Activated naive CD4-positive, alpha-beta T cell treated with anti-CD3 and anti-CD28 coated beads, Interleukin-2, amount 50 U/mL, for 24 hours (primary cell): ENCODE data around the gene NEU2.

Experiments
- H3K27ac Mint-ChIP-seq: one replicate; pipeline ENCODE4 v1.8.0; 2021; ENCODE audit warnings: mild to moderate bottlenecking, mixed read lengths
- H3K27me3 Mint-ChIP-seq: one replicate; pipeline ENCODE4 v1.8.0; 2021; ENCODE audit warnings: mixed read lengths
- H3K36me3 Mint-ChIP-seq: one replicate; pipeline ENCODE4 v1.8.0; 2021; ENCODE audit warnings: mixed read lengths
- H3K4me1 Mint-ChIP-seq: one replicate; pipeline ENCODE4 v1.8.0; 2021; ENCODE audit warnings: mixed read lengths
- H3K4me3 Mint-ChIP-seq: one replicate; pipeline ENCODE4 v1.8.0; 2021; ENCODE audit warnings: mild to moderate bottlenecking, mixed read lengths
- H3K9me3 Mint-ChIP-seq: one replicate; pipeline ENCODE4 v1.8.0; 2021; ENCODE audit warnings: mixed read lengths

NEU2 gene

DNA sequence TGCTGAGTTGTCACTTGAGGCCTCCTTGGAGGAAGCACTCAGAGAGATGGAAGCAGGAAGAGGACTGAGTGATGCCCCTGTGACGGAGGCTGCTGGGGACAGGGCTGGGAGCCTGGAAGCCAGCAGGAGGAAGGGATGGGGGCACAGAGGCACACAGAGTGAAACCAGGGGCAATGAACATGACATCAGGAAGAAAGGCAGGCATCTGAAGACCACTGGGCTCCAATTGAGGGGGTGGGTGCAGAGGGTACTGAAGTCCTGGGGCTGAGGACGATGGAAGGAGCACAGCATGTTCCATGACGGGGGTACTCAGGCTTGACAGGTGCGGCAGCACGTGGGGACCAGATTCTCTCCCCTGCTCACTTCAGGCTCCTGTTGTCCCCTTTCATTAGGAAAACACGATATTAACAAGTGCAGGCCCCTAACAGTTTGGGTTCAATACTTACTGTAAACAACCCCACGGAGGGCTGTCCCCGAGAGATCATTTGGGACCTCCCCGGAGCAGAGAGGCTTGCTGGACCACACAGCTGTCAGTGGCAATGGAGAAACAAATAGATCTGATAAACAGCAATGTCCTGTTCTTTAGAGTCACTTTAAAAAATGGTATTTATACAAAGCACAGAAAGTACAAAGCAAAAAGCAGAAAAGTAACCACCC is 36.4 kb downstream of the NEU2 start:
- H3K27ac Mint-ChIP-seq = peak overlapping the region; percentile 94
- peaks cover 5% of the 10 kb centered on the region for H3K9me3 Mint-ChIP-seq
- H3K4me3 Mint-ChIP-seq = peak overlapping the region; percentile 36
- H3K27me3 Mint-ChIP-seq = no peaks in the 10 kb centered on the region
- H3K36me3 Mint-ChIP-seq = peaks cover 25% of the 10 kb centered on the region
- peaks cover 64% of the 10 kb centered on the region for H3K4me1 Mint-ChIP-seq

DNA sequence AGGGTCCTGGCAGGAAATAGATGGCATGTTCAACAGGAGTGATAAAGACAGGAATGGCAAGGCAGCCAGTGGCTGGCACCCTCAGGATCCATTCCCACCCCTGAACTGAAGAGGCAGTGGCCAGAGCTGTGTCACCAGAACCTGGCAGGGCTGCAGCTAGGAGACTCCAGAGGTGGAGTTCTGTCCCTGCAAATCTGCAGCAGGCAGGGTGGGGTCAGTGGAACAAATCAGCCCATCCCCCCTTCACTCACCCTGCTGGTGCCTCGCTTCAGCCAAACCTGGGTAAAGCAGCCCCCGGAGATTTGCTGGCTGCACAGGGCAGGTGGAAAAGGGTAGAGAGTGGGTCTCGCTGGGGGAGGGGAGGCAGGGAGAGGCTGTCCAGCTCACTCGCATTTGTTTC is 40.4 kb downstream of the NEU2 start:
- peaks cover 34% of the 10 kb centered on the region for H3K4me1 Mint-ChIP-seq
- H3K9me3 Mint-ChIP-seq = peaks cover 5% of the 10 kb centered on the region
- no peaks in the 10 kb centered on the region for H3K27me3 Mint-ChIP-seq
- no peak overlapping the region for H3K4me3 Mint-ChIP-seq
- H3K27ac Mint-ChIP-seq = peak overlapping the region; percentile 65
- peaks cover 19% of the 10 kb centered on the region for H3K36me3 Mint-ChIP-seq

DNA sequence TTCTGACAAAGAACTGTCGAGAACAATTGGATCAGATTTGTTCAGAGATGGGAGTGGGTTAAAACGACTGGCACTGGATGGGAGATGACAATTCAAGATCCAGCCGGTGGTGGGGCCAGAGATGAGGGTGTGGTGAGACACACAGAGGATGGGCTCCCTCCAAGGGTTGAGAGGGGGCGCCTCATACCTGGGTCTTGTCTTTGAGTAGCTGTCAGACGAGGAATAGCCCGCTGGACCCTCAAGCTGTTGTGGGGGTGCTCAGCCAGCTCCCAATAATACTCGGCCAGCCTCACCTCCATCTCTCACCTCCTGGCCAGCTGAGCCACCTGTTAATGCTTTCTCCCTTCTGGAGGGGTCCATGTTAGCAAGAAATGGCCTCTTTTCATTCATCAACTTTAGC is 41.6 kb downstream of the NEU2 start:
- peaks cover 5% of the 10 kb centered on the region for H3K9me3 Mint-ChIP-seq

DNA sequence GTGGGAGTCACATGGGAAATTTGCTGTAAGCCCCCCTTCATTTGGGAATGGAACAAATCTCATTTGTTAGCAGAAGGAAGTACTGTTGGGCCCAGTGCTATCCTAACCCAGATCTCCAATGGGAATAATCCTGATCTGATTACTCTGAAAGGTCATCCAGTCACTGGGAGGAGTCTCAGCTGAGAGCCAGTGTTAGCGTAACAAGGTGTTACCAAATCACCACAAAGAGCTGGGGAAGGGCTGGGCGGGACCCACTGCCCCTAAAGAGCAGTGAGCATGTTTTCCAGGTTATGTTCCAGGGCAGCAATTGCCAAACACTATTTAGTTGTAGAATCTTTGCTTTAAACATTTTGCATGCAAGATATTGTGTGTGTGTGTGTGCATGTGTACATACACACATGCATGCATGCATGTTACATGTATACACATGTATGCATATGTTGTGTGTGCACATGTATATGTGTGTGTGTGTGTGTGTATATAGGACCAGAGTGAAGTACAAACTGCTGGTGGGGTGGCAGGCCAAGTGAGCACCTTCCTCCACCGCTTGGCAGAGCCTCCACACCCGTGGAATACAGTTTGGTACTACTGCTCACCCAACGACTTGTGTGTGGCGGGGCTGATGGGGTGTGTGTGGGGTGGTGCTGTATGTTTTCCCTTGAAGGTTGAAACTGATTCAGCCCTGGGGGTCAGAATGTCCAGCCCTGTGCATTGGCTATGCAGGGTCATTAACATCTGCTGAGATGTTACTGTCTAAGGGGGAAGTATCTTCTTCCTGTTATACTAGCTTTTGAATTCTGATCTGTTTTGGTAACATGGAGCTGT is 42.9 kb downstream of the NEU2 start:
- peaks cover 34% of the 10 kb centered on the region for H3K4me1 Mint-ChIP-seq
- peaks cover 5% of the 10 kb centered on the region for H3K9me3 Mint-ChIP-seq
- no peak overlapping the region for H3K4me3 Mint-ChIP-seq
- H3K27me3 Mint-ChIP-seq = no peaks in the 10 kb centered on the region
- H3K36me3 Mint-ChIP-seq = peaks cover 24% of the 10 kb centered on the region
- no peak overlapping the region for H3K27ac Mint-ChIP-seq

More for the DNA sequence above, 41.6 kb downstream of the NEU2 start:
- Mint-ChIP-seq H3K4me3 (no peak overlapping the region), H3K36me3 (peaks cover 18% of the 10 kb centered on the region), H3K27ac (no peak overlapping the region), H3K4me1 (peaks cover 36% of the 10 kb centered on the region), H3K27me3 (no peaks in the 10 kb centered on the region)

DNA sequence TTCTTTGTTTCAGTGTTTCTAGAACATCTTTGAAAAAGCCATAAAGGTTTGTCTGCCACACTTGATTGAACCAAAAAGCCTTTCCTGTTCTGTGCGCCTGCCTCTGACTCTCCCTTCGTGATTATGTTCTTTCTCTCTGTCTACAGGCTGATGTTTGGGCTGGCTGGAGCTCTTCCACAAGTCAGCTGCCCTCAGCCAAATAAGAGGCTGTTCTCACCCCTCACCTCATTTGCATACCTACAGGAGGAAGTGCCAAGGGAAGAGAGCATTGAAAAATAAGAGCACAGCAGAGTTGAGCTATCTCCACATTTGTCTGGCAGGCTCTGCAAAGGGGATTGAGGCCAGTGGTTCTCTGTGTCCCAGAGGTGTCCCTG is 43.5 kb downstream of the NEU2 start:
- Mint-ChIP-seq H3K4me3 (no peak overlapping the region), H3K27ac (no peak overlapping the region), H3K27me3 (no peaks in the 10 kb centered on the region), H3K36me3 (peaks cover 22% of the 10 kb centered on the region), H3K9me3 (peaks cover 5% of the 10 kb centered on the region), H3K4me1 (peaks cover 34% of the 10 kb centered on the region)

DNA sequence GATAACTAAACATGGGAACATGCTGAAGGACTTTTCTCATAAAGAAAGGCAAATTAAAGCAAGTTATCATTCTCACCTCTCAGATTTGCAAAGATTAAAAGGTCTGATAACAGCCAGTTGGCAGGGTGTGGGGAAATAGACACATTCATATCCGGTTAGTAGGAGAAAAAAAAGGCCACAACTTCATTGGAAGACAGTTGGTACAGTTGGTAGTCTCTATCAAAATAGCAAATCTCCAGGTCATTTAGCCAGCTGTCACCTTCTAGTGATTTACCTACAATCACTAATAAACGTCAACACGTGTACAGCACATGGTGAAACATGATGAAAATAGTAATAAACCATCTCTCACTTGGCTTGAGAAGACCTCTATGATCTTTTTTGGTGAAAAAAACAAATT is 44.3 kb downstream of the NEU2 start:
- H3K36me3 Mint-ChIP-seq = peaks cover 21% of the 10 kb centered on the region
- H3K9me3 Mint-ChIP-seq = peaks cover 2% of the 10 kb centered on the region
- H3K4me1 Mint-ChIP-seq = peaks cover 40% of the 10 kb centered on the region
- H3K4me3 Mint-ChIP-seq = no peak overlapping the region
- H3K27me3 Mint-ChIP-seq = no peaks in the 10 kb centered on the region
- H3K27ac Mint-ChIP-seq = no peak overlapping the region

DNA sequence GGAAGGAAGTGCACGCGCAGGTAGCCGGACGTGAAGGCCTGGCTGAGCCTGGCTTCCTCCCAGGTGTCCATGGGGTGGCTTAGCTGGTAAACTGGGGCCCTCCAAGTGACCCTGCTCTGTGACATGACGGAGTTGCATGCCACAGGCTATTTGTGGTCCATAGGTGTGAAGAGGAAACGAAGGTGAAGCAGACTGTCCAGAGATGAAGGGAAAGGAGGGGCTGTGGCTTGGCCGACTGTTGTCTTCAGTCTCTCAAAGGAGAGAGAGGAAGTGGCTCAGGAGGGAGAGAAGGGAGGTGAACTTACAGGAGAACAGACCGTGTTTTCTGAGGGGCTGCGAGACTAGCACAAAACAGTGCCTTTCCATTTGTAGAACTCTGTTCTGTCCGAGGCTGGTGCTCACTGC is 47.0 kb downstream of the NEU2 start:
- Mint-ChIP-seq H3K27ac (peak overlapping the region; percentile 84), H3K36me3 (peaks cover 13% of the 10 kb centered on the region), H3K9me3 (no peaks in the 10 kb centered on the region), H3K4me1 (peaks cover 65% of the 10 kb centered on the region), H3K4me3 (peak overlapping the region; percentile 72), H3K27me3 (no peaks in the 10 kb centered on the region)

DNA sequence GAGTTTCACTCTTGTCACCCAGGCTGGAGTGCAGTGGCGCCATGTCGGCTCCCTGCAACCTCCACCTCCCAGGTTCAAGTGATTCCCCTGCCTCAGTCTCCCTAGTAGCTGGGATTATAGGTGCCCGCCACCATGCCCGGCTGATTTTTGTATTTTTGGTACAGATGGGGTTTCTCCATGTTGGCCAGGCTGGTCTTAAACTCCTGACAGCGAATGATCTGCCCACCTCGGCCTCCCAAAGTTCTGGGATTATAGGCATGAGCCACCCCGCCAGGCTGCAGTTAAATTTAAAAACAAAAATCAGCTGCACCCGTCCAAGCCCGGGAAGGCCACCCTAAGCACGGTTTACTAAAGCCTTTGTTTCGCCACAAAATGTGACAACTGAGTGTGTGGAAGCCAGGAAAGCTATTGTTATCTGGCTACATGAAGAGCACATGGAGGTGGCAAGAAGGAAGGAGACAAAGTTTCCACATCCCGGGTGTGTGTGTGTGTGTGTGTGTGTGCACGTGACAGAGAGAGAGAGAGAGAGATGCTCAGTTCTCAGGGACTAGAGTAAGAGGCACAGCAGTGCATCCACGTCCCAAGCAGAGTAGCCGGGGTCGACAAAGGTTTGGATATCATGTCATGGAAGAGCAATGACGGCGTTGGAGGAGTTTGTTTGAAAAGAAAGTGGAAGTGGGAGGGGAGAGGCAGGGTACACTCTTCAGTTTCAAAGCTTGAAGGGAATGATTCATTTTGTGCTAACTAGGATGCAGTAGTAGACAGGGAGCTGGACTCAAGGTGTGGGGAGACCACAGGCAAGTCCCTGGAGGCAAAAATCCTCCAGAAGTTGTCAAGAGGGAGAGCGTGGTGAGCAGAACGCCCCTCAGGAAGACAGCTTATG is 47.7 kb downstream of the NEU2 start:
- Mint-ChIP-seq H3K4me1 (peaks cover 72% of the 10 kb centered on the region), H3K36me3 (peaks cover 13% of the 10 kb centered on the region), H3K27me3 (no peaks in the 10 kb centered on the region), H3K9me3 (no peaks in the 10 kb centered on the region), H3K27ac (peak overlapping the region; percentile 88), H3K4me3 (peak overlapping the region; percentile 62)

DNA sequence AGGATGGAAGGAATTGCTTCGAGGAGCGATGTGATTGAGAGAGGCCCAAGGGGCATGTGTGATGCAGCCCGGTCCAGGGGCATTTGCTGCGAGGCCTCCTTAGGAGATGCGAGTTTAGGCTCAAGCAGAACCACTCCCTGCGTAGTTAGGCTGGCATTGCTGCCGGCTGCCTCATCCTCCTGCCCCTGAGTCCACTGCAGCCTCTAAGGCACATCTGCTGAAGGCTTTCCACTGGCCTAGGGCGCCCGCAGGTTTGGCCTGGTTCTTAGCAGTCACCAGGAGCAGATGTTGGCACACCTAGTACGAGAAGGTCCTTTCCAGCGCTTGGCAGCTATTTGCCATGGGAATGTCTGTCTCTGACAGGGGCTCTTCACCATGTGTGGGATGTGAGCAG is 48.4 kb downstream of the NEU2 start:
- Mint-ChIP-seq H3K36me3 (peaks cover 16% of the 10 kb centered on the region), H3K9me3 (no peaks in the 10 kb centered on the region), H3K27me3 (no peaks in the 10 kb centered on the region), H3K4me3 (peak overlapping the region; percentile 79), H3K27ac (peak overlapping the region; percentile 90), H3K4me1 (peaks cover 78% of the 10 kb centered on the region)

DNA sequence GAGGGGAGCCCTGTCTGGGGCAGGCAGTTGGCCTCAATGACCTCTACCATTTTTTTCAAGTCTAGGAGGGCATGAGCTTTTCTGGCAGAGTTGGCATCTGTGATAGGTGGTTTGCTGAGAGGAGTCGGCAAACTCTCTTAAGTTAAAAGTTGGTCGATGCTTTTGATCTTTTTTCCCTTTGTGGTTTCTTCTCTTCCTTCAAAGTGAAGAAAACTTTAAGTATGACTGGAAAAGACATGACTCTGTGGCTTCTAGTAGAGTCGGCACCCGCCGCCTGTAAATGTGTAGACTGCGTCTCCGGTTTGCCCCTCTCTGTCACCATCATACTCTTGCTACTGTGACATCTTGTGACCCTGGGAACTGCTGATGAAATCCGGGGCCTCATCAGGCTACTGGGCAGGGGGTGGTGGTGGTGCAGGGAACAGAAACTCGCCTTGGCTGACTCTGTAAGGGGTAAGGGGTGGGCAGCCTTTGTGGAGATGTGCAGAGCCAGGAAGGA is 48.8 kb downstream of the NEU2 start:
- Mint-ChIP-seq H3K4me3 (peak overlapping the region; percentile 79), H3K27me3 (no peaks in the 10 kb centered on the region), H3K27ac (peak overlapping the region; percentile 90), H3K4me1 (peaks cover 82% of the 10 kb centered on the region), H3K9me3 (no peaks in the 10 kb centered on the region), H3K36me3 (peaks cover 16% of the 10 kb centered on the region)

DNA sequence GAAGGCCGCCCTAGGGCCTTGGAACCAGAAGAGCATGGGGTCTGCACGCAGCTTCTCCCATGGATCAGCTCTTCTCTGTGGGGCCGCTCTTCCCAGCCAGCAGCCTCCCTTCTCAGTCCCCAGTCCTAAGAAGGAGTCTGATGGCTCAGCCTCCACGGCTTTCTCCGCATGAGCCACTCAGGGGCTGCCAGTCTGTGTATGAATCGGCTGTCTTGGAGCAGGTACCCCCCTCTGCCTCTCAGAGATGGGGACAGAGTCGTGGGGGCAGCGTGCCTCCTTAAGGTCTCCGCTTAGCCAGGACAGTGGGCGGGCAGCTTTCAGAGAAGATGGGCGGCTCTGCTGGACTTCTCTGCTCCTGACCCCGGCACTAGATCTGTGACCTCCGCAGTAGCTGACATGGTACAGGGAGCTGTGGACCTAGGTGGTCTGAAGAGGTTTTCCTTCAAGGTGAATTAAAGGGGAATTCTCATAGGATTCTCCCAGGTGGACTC is 49.3 kb downstream of the NEU2 start:
- H3K27ac Mint-ChIP-seq = peak overlapping the region; percentile 91
- peaks cover 17% of the 10 kb centered on the region for H3K36me3 Mint-ChIP-seq
- no peaks in the 10 kb centered on the region for H3K27me3 Mint-ChIP-seq
- peaks cover 86% of the 10 kb centered on the region for H3K4me1 Mint-ChIP-seq
- H3K9me3 Mint-ChIP-seq = no peaks in the 10 kb centered on the region
- peak overlapping the region; percentile 79 for H3K4me3 Mint-ChIP-seq

DNA sequence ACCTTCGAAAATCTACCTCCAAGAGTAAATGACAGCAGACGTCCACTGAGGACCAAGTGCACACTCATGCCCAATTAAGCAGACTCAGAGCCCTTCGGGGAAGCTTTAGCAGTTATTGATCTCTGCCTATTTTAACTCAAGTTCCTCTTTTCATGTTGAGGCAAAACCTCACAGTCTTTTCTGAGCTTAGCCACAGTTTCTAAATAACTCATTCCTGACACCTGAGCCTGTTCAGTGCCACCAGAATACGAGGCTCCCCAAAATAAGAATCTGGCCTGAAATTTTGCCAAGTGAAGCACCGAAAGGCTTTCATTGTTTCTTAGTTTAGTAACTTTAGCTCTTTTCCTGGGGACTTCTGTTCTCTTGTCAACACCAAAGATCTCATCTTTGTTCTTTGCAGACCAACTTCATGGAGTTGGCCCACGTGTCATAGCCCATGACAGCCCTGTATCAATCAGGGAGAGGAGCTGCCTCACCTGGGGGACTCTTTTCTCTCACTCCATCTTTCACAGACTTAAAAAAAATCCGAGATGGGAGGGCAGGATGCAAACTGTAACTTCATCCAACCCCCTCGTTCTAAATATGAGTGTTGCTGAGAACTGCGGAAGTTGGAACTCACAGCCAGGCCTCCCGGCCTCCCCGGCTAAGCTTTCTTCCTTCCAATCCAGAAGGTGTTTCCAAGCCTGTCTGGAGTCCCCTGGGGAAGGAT is 49.9 kb downstream of the NEU2 start:
- Mint-ChIP-seq H3K27me3 (no peaks in the 10 kb centered on the region), H3K9me3 (no peaks in the 10 kb centered on the region), H3K36me3 (peaks cover 17% of the 10 kb centered on the region), H3K4me1 (peaks cover 89% of the 10 kb centered on the region), H3K4me3 (peak overlapping the region; percentile 84), H3K27ac (peak overlapping the region; percentile 91)

DNA sequence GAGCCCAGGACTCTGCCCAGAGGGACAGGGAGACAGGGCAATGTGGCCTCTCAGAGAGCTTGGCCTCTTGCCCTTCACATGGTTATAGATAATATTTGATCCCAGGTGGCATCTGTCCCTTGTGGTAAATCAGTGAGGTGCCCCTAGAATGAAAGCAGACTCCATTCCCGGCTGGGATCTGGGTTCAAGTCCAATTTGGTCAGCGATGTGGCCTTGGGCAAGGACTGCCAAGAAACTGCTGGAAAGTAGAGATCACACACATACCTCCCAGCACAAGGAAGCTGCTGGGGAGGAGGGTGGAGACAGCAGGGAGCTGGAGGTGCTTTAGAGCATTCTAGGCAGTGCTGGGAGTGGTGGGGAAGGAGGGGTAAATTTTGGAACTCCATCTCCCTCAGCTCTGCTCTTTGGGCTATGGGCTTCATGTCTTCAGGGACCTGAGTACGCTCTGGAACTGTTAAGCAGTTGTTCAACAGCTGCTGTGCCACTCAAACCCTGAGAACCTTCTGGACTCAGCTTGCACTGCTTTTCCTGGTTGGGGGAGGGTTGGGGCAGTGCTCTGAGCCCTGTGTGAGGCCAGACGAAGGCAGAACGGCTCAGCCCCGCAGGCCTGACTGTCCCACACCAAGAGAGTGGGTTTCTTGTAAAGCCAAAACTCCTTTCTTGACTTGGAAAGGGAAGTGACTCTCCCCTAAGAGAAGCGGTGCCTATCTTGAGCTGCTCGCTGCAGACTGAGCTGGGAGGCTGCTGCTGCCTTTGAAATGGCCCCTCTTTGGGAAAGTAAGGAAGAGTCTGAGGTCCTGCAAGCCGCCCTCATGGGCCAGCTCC is 50.7 kb downstream of the NEU2 start:
- Mint-ChIP-seq H3K27me3 (no peaks in the 10 kb centered on the region), H3K4me1 (peaks cover 90% of the 10 kb centered on the region), H3K9me3 (no peaks in the 10 kb centered on the region), H3K4me3 (peak overlapping the region; percentile 84), H3K27ac (peak overlapping the region; percentile 91), H3K36me3 (peaks cover 17% of the 10 kb centered on the region)

DNA sequence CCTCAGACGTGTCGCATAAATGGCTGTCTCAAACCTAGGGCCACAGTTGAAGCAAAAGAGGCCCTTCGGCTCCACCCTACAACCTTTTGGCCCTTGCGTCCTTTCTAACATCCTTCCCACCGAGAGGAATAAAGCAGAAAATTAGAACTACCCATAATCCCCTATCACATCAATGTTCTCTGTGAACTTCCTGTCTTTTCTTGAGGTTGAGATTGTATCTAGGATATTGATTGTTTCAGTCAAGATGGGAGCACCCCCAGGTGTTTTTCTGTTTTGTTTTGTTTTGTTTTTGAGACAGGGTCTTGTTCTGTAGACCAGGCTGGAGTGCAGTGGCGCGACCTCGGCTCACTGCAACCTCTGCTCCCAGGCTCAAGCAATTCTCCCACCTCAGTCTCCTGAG is 51.3 kb downstream of the NEU2 start:
- no peaks in the 10 kb centered on the region for H3K27me3 Mint-ChIP-seq
- peak overlapping the region; percentile 91 for H3K27ac Mint-ChIP-seq
- H3K36me3 Mint-ChIP-seq = peaks cover 22% of the 10 kb centered on the region
- H3K4me3 Mint-ChIP-seq = peak overlapping the region; percentile 84
- H3K9me3 Mint-ChIP-seq = no peaks in the 10 kb centered on the region
- H3K4me1 Mint-ChIP-seq = peaks cover 92% of the 10 kb centered on the region
